ENCODE measurements around the gene DDX25. TPM values are rescaled to one million over a fixed set of nuclear protein-coding genes. Genes with fewer than 3 reads are reported as not detected.

The DDX25 gene
- total and polyA plus RNA-seq, 2 experiments from 2014 or later: 0.80 to 0.87 TPM

- Histone ChIP-seq H3K36me3 (replicated peaks; ENCODE audit: insufficient read depth, low read depth) (no peaks in the 10 kb centered on the region), H3K4me2 (no peak overlapping the region), H3K27ac (no peak overlapping the region), H4K20me1 (ENCODE audit: insufficient read depth, poor library complexity, severe bottlenecking) (no peaks in the 10 kb centered on the region), H3K79me2 (no peaks in the 10 kb centered on the region), H2AFZ (no peak overlapping the region), H3K4me3 (no peak overlapping the region), H3K9me2 (replicated peaks; ENCODE audit: insufficient read depth) (no peaks in the 10 kb centered on the region), H3K9me3 (ENCODE audit: low read depth) (no peaks in the 10 kb centered on the region), H3K4me1 (ENCODE audit: insufficient read depth) (no peaks in the 10 kb centered on the region), H3K27me3 (no peaks in the 10 kb centered on the region)
- TF ChIP-seq, protein P1, sequence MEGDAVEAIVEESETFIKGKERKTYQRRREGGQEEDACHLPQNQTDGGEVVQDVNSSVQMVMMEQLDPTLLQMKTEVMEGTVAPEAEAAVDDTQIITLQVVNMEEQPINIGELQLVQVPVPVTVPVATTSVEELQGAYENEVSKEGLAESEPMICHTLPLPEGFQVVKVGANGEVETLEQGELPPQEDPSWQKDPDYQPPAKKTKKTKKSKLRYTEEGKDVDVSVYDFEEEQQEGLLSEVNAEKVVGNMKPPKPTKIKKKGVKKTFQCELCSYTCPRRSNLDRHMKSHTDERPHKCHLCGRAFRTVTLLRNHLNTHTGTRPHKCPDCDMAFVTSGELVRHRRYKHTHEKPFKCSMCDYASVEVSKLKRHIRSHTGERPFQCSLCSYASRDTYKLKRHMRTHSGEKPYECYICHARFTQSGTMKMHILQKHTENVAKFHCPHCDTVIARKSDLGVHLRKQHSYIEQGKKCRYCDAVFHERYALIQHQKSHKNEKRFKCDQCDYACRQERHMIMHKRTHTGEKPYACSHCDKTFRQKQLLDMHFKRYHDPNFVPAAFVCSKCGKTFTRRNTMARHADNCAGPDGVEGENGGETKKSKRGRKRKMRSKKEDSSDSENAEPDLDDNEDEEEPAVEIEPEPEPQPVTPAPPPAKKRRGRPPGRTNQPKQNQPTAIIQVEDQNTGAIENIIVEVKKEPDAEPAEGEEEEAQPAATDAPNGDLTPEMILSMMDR (IDR thresholded peaks at IDR 0.05; ENCODE audit: poor library complexity): no peak
- 85% methylated on average over 13 of the region's 13 CpGs for WGBS (ENCODE audit: low lambda C conversion rate, missing lambda C conversion rate)
- no peak for DNase-seq (ENCODE audit: low spot score)
Observed at GRCh38 chr11:125944350-125945010, 40.2 kb downstream of the DDX25 start.

DNA sequence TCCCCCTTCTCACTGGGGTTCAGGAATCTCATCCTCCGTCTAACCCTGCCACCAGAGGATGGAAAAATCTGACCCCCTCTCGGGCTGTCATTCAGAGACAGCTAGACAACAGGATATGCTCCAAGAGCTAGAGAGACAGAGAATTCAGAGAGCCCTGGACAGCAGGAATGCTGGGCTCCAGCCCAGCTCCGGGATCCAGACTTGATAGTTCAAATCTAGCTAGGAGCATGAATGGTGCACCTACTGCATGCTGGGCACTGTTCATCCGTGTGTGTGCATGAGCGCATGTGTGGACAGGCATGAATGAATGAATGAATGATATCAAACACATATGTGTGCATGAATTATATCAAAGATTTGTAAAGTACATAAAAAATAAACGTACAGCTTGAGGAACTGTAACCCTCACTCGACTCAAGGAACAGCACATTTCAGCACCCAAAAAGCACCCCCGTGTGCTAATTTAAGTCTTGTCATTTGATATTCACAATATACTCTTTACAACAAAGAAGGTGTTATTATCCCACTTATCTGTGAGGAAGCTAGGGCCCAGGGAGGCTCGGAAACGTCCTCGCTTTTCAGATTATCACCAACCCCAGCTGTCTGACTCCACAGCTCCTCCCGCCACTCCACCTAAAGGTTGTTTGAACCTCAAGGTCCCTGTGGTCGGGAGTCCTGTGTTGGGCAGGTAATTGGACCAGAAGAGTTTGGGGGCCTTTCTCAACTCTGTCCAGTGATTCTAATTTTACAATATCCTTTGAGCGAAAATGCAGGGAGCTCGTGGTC is 40.9 kb downstream of the DDX25 start:
- 80% methylated on average over 15 of the region's 15 CpGs for WGBS (ENCODE audit: low lambda C conversion rate, missing lambda C conversion rate)
- Histone ChIP-seq H3K27me3 (no peaks in the 10 kb centered on the region), H3K9me3 (ENCODE audit: low read depth) (no peaks in the 10 kb centered on the region), H3K27ac (no peak overlapping the region), H3K4me2 (no peak overlapping the region), H2AFZ (no peak overlapping the region), H3K36me3 (replicated peaks; ENCODE audit: insufficient read depth, low read depth) (no peaks in the 10 kb centered on the region), H3K79me2 (no peaks in the 10 kb centered on the region), H3K4me1 (ENCODE audit: insufficient read depth) (no peaks in the 10 kb centered on the region), H4K20me1 (ENCODE audit: insufficient read depth, poor library complexity, severe bottlenecking) (no peaks in the 10 kb centered on the region), H3K4me3 (no peak overlapping the region), H3K9me2 (replicated peaks; ENCODE audit: insufficient read depth) (no peaks in the 10 kb centered on the region)
- DNase-seq (ENCODE audit: low spot score): no peak
- TF ChIP-seq EZH2phosphoT487 (IDR thresholded peaks at IDR 0.05; ENCODE audit: low read depth, severe bottlenecking, unreplicated experiment) (no peak), EZH2 (IDR thresholded peaks at IDR 0.05; ENCODE audit: borderline replicate concordance) (no peak)
- TF ChIP-seq, protein P1 (IDR thresholded peaks at IDR 0.05; ENCODE audit: poor library complexity): no peak

- Histone ChIP-seq H3K4me1 (ENCODE audit: insufficient read depth) (no peaks in the 10 kb centered on the region), H3K4me2 (no peak within 1 kb of the TSS), H3K9me2 (replicated peaks; ENCODE audit: insufficient read depth) (no peaks in the 10 kb centered on the region), H3K79me2 (no peaks in the 10 kb centered on the region), H3K9me3 (ENCODE audit: low read depth) (no peaks in the 10 kb centered on the region), H3K27ac (no peak within 1 kb of the TSS), H3K27me3 (no peaks in the 10 kb centered on the region), H3K4me3 (no peak within 1 kb of the TSS), H2AFZ (no peak within 1 kb of the TSS), H4K20me1 (ENCODE audit: insufficient read depth, poor library complexity, severe bottlenecking) (no peaks in the 10 kb centered on the region), H3K36me3 (replicated peaks; ENCODE audit: insufficient read depth, low read depth) (no peaks in the 10 kb centered on the region)
- DNase-seq (ENCODE audit: low spot score): no peak
- WGBS (ENCODE audit: low lambda C conversion rate, missing lambda C conversion rate): 79% methylated on average over 8 of the region's 8 CpGs
- no peak for TF ChIP-seq EZH2phosphoT487 (IDR thresholded peaks at IDR 0.05; ENCODE audit: low read depth, severe bottlenecking, unreplicated experiment)
- TF ChIP-seq, protein P1 (IDR thresholded peaks at IDR 0.05; ENCODE audit: poor library complexity): no peak
- no peak for TF ChIP-seq EZH2 (IDR thresholded peaks at IDR 0.05; ENCODE audit: borderline replicate concordance)
Observed at GRCh38 chr11:125945797-125946520, 41.7 kb downstream of the DDX25 start, which contains the start of gene VSIG10L2. Gene VSIG10L2 (plus strand): TSS chr11:125946044. CDS start chr11:125946056, 12 bp downstream.

Data from hepatocyte (in vitro differentiated cells).